ENCODE results near the gene XKR7. TPM values are rescaled to one million over a fixed set of nuclear protein-coding genes. Genes with fewer than 3 reads are reported as not detected.

The XKR7 gene
- total RNA-seq, 1 donor from 2014 or later, result not detected

- TF ChIP-seq CTCF (IDR thresholded peaks at IDR 0.05), result no peak
- DNase-seq (ENCODE audit: extremely low spot score, unreplicated experiment), result no peak
- no peaks in the 10 kb centered on the region for H3K9me3 Mint-ChIP-seq (ENCODE audit: unreplicated experiment)
- H3K27me3 Mint-ChIP-seq (ENCODE audit: unreplicated experiment), result peaks cover 60% of the 10 kb centered on the region
- H3K4me1 Mint-ChIP-seq (ENCODE audit: unreplicated experiment), result peaks cover 22% of the 10 kb centered on the region
- H3K36me3 Mint-ChIP-seq (ENCODE audit: unreplicated experiment), result no peaks in the 10 kb centered on the region
- no peak overlapping the region for H3K27ac Mint-ChIP-seq (ENCODE audit: unreplicated experiment)
- no peak overlapping the region for H3K4me3 Mint-ChIP-seq (ENCODE audit: unreplicated experiment)
Measured at GRCh38 chr20:32040142-32040953, 72.4 kb downstream of the XKR7 start.

- H3K4me3 Mint-ChIP-seq (ENCODE audit: unreplicated experiment), result no peak overlapping the region
- H3K9me3 Mint-ChIP-seq (ENCODE audit: unreplicated experiment), result no peaks in the 10 kb centered on the region
- no peak for TF ChIP-seq CTCF (IDR thresholded peaks at IDR 0.05)
- H3K36me3 Mint-ChIP-seq (ENCODE audit: unreplicated experiment), result no peaks in the 10 kb centered on the region
- H3K27ac Mint-ChIP-seq (ENCODE audit: unreplicated experiment), result no peak overlapping the region
- H3K27me3 Mint-ChIP-seq (ENCODE audit: unreplicated experiment), result peaks cover 75% of the 10 kb centered on the region
- H3K4me1 Mint-ChIP-seq (ENCODE audit: unreplicated experiment), result peaks cover 14% of the 10 kb centered on the region
- DNase-seq (ENCODE audit: extremely low spot score, unreplicated experiment), result no peak
Measured at GRCh38 chr20:32045999-32046398, 78.0 kb downstream of the XKR7 start.

GRCh38 chr20:32050324-32050841 lies 82.4 kb downstream of the XKR7 start:
- Mint-ChIP-seq H3K27ac (ENCODE audit: unreplicated experiment) (no peak overlapping the region), H3K27me3 (ENCODE audit: unreplicated experiment) (peaks cover 74% of the 10 kb centered on the region), H3K4me3 (ENCODE audit: unreplicated experiment) (no peak overlapping the region), H3K4me1 (ENCODE audit: unreplicated experiment) (peaks cover 10% of the 10 kb centered on the region), H3K9me3 (ENCODE audit: unreplicated experiment) (no peaks in the 10 kb centered on the region), H3K36me3 (ENCODE audit: unreplicated experiment) (peaks cover 5% of the 10 kb centered on the region)
- no peak for DNase-seq (ENCODE audit: extremely low spot score, unreplicated experiment)
- no peak for TF ChIP-seq CTCF (IDR thresholded peaks at IDR 0.05)

- H3K4me1 Mint-ChIP-seq (ENCODE audit: unreplicated experiment), result peaks cover 10% of the 10 kb centered on the region
- peaks cover 5% of the 10 kb centered on the region for H3K36me3 Mint-ChIP-seq (ENCODE audit: unreplicated experiment)
- H3K9me3 Mint-ChIP-seq (ENCODE audit: unreplicated experiment), result no peaks in the 10 kb centered on the region
- H3K27me3 Mint-ChIP-seq (ENCODE audit: unreplicated experiment), result peaks cover 74% of the 10 kb centered on the region
- H3K4me3 Mint-ChIP-seq (ENCODE audit: unreplicated experiment), result peak overlapping the region; percentile 45
- no peak for TF ChIP-seq CTCF (IDR thresholded peaks at IDR 0.05)
- no peak for DNase-seq (ENCODE audit: extremely low spot score, unreplicated experiment)
- H3K27ac Mint-ChIP-seq (ENCODE audit: unreplicated experiment), result no peak overlapping the region
Measured at GRCh38 chr20:32050851-32051556, 83.1 kb downstream of the XKR7 start.

- no peak for TF ChIP-seq CTCF (IDR thresholded peaks at IDR 0.05)
- Mint-ChIP-seq H3K9me3 (ENCODE audit: unreplicated experiment) (no peaks in the 10 kb centered on the region), H3K36me3 (ENCODE audit: unreplicated experiment) (peaks cover 5% of the 10 kb centered on the region), H3K4me1 (ENCODE audit: unreplicated experiment) (peaks cover 10% of the 10 kb centered on the region), H3K27ac (ENCODE audit: unreplicated experiment) (no peak overlapping the region), H3K27me3 (ENCODE audit: unreplicated experiment) (peaks cover 73% of the 10 kb centered on the region), H3K4me3 (ENCODE audit: unreplicated experiment) (no peak overlapping the region)
- DNase-seq (ENCODE audit: extremely low spot score, unreplicated experiment), result no peak
Measured at GRCh38 chr20:32051720-32052089, 83.8 kb downstream of the XKR7 start.
